Stomach (tissue), 4 donors: ENCODE measurements around the gene PRELID2.

Experiments
- CTCF ChIP-seq, 7 experiments: fragments of 450-650 bp in 4 of 7; fragments of 200-600 bp in 3 of 7; sonication (generic) in 3 of 7; IDR thresholded peaks; one replicate each; pipeline ENCODE4 v1.5.1; 2016 to 2019; ENCODE audit warnings: antibody characterized with exemption in 7 of 7, control low read depth in 2 of 7, mild to moderate bottlenecking in 1 of 7
- POLR2AphosphoS5 ChIP-seq, 3 donors: sonication (generic); formaldehyde crosslinking; IDR thresholded peaks; one replicate each; pipeline ENCODE4 v1.6.1; 2016; ENCODE audit warnings: antibody characterized with exemption in 3 of 3

GRCh38 chr5:145738227-145738626, 96.9 kb downstream of the PRELID2 start:
- TF ChIP-seq CTCF (IDR thresholded peaks at IDR 0.05) (no peak), POLR2AphosphoS5 (IDR thresholded peaks at IDR 0.05) (no peak)
